BJ (cell line): ENCODE measurements around the gene CAPN15. TPM values are rescaled to one million over a fixed set of nuclear protein-coding genes. Genes with fewer than 3 reads are reported as not detected.
"Not testable (repeated sequence)": the region's sequence is repeated elsewhere in the genome, so short reads cannot be mapped to it uniquely, and the experiment has no call there.

Experiments
- CTCF ChIA-PET: fragments of 350-600 bp; formaldehyde crosslinking; extraction: SDS; loops from one replicate; lab custom pipeline; 2021; ENCODE audit warnings: antibody characterized with exemption, inconsistent platforms; lab: Yijun Ruan, JAX
- POLR2A ChIA-PET: fragments of 300-600 bp; sonication (Branson Sonifier 250); formaldehyde crosslinking; extraction: SDS; loops from one replicate; lab custom pipeline; 2021; ENCODE audit warnings: antibody characterized with exemption; lab: Charles Lee
- DNase-seq: peaks from one replicate; pipeline ENCODE4 v3.0.0-alpha.2; 2011; ENCODE audit warnings: low read depth
- H3K27me3 ChIP-seq: 2 replicates; pipeline ENCODE4 v1.6.0; 2011; ENCODE audit warnings: low read length; ENCODE audit not compliant: control insufficient read depth, insufficient read depth
- H3K36me3 ChIP-seq: 2 replicates; pipeline ENCODE4 v1.5.1; 2011; ENCODE audit warnings: low read length; ENCODE audit not compliant: control insufficient read depth, insufficient read depth
- H3K4me3 ChIP-seq: 2 replicates; pipeline ENCODE4 v1.5.1; 2011; ENCODE audit warnings: low read depth, mild to moderate bottlenecking, control low read depth, low read length
- CTCF ChIP-seq: IDR thresholded peaks from 2 replicates; pipeline ENCODE4 v1.5.1; 2011; ENCODE audit warnings: low read depth, mild to moderate bottlenecking, control low read depth, inconsistent platforms, low read length, moderate library complexity; ENCODE audit not compliant: insufficient read depth
- polyA plus RNA-seq: library from polyadenylated mRNA; depleted of rRNA; stranded (reverse); fragments of >200 nt; gene quantifications from 2 replicates; pipeline ENCODE4 v1.2.3, GENCODE V29; 2011

The CAPN15 gene
- polyA plus RNA-seq, 1 experiment = 12.9 TPM

DNA sequence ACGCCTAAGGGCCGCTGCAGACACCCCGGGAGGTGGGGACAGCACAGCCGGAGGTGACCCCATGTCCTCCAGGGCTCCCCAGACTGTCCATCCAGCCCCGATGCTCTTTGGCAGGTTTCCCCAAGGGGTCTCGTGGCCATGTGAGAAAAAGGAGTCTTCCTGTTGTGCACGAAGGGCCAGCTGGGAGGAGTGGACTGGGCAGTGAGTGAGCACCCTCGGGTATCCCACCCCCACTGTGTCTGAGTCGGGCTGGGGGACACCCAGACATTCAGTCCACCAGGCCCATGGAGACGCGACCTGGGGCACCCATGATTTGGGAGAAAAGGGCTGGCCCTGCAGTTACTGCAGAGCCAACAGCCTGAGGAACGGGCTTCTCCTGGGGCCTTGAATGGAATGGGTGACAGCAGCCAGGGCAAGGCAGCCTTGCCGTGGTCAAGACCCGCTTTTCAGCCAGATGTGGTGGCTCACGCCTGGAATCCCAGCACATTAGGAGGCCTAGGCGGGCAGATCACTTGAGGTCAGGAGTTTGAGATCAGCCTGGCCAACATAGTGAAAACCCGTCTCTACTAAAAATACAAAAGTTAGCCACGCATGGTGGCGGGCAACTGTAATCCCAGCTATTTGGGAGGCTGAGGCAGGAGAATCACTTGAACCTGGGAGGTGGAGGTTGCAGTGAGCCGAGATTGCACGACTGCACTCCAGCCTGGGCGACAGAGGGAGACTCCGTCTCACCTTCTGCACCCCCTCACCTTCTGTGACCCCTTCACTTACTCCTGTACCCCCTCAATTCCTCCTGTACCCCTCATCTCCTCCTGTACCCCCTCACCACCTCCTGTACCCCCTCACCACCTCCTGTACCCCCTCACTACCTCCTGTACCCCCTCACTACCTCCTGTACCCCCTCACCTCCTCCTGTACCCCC lies 24.1 kb upstream of the CAPN15 start:
- DNase-seq = no peak

DNA sequence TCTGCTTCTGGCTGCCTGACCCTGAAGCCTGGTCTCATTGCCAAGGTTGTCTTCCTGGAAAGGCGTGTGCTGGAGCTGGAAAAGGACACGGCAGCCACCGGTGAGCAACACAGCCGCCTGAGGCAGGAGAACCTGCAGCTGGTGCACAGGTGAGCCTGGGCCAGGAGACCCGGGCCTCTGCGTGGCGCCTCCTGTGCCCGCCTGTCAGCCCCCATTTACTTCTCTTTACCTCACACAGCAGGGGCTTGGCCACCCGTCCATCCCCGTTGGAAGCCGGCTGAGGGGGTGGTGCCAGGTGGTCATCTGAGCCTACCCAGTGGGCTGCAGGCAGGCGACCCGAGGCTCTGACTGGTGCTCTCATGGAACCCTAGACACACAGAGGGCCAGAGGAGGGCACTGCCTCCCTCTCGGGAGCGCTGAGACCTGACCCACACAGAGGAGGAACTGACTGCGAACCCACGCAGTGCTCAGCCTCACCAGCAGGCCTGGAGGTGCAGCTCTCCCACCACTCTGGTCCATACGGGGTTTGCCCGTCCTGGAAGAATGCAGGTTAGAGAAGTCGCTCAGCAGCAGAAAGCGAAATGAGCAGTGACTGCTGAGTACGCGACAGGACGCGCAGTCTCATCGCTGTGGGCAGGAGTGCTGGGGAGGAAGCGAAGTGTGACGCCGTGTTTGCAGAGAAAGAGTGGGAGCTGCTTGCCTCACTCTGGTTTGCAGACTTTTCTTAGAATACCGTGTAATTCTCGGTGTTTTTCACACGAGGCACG lies 21.9 kb upstream of the CAPN15 start:
- Histone ChIP-seq H3K36me3 (peaks cover 15% of the 10 kb centered on the region), H3K27me3 (no peaks in the 10 kb centered on the region), H3K4me3 (no peak overlapping the region)
- DNase-seq = no peak
- CTCF ChIA-PET = no interaction called here
- POLR2A ChIA-PET = no interaction called here
- TF ChIP-seq CTCF = no peak

More for the DNA sequence above, 24.1 kb upstream of the CAPN15 start:
- no peak for TF ChIP-seq CTCF
- CTCF ChIA-PET = no interaction called here
- H3K4me3 ChIP-seq = no peak overlapping the region
- peaks cover 13% of the 10 kb centered on the region for H3K36me3 ChIP-seq
- POLR2A ChIA-PET = no interaction called here
- H3K27me3 ChIP-seq = no peaks in the 10 kb centered on the region

DNA sequence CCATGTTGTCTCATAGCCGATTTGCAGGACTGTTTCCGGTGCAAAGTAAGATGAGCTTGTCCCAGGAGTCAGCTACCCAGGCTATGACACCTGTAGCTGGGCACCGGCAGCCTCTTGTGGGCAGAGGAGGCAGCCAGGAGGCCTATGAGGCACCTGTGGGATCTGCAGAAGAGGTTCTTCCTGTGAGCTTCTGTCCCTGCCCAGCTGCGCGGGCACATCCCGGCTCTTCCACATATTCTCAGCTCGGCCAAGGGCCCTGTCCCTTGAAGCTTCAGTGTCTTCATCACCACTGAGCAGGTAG lies 21.3 kb upstream of the CAPN15 start:
- TF ChIP-seq CTCF = no peak
- Histone ChIP-seq H3K27me3 (no peaks in the 10 kb centered on the region), H3K36me3 (peaks cover 15% of the 10 kb centered on the region), H3K4me3 (no peak overlapping the region)
- DNase-seq = no peak
- ChIA-PET CTCF (no interaction called here), POLR2A (no interaction called here)

DNA sequence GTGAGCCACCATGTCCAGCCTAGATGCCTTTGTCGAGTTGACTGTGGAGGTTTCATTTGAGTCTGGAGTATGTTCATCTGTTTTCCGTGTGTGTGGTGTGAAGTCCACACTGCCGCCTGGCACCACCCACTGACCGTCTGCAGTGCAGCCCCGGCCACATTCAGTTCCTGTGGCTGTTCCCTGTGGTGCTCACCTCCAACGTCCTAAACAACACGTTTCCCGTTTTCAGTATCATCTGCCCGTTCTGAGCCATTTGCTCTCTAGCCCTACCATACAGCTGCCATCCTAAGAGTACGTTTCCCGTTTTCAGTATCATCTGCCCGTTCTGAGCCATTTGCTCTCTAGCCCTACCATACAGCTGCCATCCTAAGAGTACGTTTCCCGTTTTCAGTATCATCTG lies 20.0 kb upstream of the CAPN15 start:
- peaks cover 13% of the 10 kb centered on the region for H3K36me3 ChIP-seq
- CTCF ChIA-PET, DNase-seq, H3K27me3 ChIP-seq, H3K4me3 ChIP-seq, POLR2A ChIA-PET: not testable (repeated sequence)

- POLR2A ChIA-PET = no interaction called here
- DNase-seq = no peak
- Histone ChIP-seq H3K27me3 (no peaks in the 10 kb centered on the region), H3K4me3 (no peak overlapping the region), H3K36me3 (peaks cover 13% of the 10 kb centered on the region)
- CTCF ChIA-PET = no interaction called here
- no peak for TF ChIP-seq CTCF
Observed at GRCh38 chr16:507996-508395, 19.5 kb upstream of the CAPN15 start.
